ENCODE data around the gene PCDH18.

DNA sequence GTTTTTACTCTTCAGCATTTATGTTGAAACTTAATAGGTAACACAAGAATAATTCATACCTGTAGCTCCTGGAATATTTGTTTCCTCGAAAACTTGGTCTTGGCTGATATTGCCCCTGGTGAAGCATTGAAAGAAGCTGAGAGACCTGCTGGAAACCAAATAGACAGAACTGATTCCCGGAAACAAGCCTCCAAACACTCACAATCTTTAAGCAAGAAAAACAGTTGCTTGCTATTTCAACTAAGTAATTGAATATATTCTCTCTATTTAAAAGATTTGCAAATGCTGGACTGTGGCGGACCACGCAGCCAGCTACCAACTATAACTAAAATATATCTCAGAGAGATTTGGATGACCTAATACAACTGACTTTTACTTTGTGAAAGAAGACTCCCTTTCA is 3.6 kb downstream of the PCDH18 start:
- no peak for TF ChIP-seq POLR2A (IDR thresholded peaks at IDR 0.05)
- TF ChIP-seq, protein P1, sequence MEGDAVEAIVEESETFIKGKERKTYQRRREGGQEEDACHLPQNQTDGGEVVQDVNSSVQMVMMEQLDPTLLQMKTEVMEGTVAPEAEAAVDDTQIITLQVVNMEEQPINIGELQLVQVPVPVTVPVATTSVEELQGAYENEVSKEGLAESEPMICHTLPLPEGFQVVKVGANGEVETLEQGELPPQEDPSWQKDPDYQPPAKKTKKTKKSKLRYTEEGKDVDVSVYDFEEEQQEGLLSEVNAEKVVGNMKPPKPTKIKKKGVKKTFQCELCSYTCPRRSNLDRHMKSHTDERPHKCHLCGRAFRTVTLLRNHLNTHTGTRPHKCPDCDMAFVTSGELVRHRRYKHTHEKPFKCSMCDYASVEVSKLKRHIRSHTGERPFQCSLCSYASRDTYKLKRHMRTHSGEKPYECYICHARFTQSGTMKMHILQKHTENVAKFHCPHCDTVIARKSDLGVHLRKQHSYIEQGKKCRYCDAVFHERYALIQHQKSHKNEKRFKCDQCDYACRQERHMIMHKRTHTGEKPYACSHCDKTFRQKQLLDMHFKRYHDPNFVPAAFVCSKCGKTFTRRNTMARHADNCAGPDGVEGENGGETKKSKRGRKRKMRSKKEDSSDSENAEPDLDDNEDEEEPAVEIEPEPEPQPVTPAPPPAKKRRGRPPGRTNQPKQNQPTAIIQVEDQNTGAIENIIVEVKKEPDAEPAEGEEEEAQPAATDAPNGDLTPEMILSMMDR (IDR thresholded peaks at IDR 0.05), result no peak
